Stimulated activated CD8-positive, alpha-beta memory T cell treated with anti-CD3 and anti-CD28 coated beads, Interleukin-4, amount 100 ng/mL, for 24 hours (primary cell): ENCODE measurements around the gene UGT2B15.
"Not testable (repeated sequence)": the region's sequence is repeated elsewhere in the genome, so short reads cannot be mapped to it uniquely, and the experiment has no call there.

ENCODE experiments used
- DNase-seq: peaks from one replicate; pipeline ENCODE4 v3.0.0-alpha.2; 2020; ENCODE audit warnings: low read depth

The UGT2B15 gene

GRCh38 chr4:68670479-68670939 lies at the start of gene UGT2B15:
Gene UGT2B15, minus strand, starts transcription at chr4:68670652. Its CDS starts 34 bp downstream, at chr4:68670618.
- not testable (repeated sequence) for DNase-seq

DNA sequence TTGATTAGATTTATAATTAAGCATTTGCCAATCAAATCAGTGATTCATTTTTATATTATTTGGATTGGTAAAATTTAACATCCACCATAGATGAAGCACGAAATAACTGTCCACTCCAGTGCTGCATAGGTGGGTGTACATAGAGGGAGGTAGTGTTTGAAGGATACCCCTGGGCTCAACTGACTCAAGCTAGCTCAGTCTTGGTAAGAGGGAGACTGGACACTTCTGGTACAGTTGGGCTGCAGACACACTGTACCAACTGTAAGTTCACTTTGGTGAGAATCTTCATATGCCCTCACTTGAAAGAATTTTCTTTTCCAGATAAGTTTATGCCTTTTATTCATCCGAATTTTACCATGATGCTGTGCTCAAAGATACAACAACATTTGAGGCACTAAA lies 48.6 kb upstream of the UGT2B15 start:
- no peak for DNase-seq

- DNase-seq, result no peak
Measured at GRCh38 chr4:68718447-68719074, 48.1 kb upstream of the UGT2B15 start.

GRCh38 chr4:68717999-68718398 lies 47.5 kb upstream of the UGT2B15 start:
- no peak for DNase-seq

DNA sequence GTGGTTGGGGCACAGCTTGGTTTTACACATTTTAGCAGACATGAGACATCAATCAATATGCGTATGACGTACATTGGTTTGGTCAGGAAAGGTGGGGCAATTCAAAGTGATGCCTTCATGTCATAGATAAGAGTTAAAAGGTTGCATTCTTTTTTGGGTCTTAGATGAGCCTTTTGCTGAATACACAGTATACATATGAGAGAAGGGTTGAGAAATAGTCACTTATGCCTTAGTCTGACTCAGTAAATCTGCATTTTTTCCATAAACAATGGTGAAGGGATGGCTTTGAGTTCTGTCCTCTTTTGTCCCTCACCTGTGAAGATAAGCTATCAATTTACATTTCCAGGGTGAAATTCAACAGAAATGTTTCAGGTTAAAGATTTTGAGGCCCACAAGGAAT lies 43.9 kb upstream of the UGT2B15 start:
- no peak for DNase-seq

DNA sequence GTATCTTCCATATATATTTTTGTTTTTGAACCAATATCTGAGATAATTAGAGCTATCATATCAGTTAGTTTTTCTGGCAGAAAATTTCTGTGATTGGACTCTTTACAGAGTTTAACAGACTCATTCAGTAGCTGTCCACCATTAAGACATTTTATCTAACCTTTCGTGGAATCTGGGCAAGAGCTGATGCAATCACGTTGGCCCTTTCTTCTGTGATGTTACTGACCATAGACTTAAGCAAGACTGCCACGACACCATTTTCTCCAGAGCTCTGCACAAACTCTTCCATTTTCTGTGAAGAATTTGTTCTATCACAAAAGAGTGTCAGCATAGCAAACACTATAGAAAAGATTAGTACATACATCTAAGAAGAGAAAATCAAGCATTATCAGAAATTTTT lies 41.8 kb upstream of the UGT2B15 start:
- no peak for DNase-seq

- no peak for DNase-seq
Measured at GRCh38 chr4:68708566-68708965, 38.1 kb upstream of the UGT2B15 start.

GRCh38 chr4:68703168-68703567 lies 32.7 kb upstream of the UGT2B15 start:
- not testable (repeated sequence) for DNase-seq

- no peak for DNase-seq
Measured at GRCh38 chr4:68700152-68700551, 29.7 kb upstream of the UGT2B15 start.

DNA sequence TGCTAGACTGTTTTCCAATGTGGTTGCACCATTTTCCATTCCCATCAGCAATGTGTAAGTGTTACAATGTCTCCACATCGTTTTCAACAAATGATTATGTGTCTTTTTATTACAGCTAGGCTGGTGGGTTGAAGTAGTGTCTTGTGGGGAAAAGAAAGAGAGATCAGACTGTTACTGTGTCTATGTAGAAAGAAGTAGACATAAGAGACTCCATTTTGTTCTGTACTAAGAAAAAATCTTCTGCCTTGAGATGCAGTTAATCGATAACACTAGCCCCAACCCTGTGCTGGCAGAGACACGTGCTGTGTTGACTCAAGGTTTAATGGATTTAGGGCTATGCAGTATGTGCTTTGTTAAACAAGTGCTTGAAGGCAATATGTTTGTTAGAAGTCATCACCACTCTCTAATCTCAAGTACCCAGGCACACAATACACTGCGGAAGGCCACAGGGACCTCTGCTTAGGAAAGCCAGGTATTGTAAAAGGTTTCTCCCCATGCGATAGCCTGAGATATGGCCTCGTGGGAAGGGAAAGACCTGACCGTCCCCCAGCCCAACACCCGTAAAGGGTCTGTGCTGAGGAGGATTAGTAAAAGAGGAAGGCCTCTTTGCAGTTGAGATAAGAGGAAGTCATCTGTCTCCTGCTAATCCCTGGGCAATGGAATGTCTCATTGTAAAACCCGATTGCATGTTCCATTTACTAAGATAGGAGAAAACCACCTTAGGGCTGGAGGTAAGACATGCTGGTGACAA lies 23.0 kb upstream of the UGT2B15 start:
- DNase-seq, result no peak

GRCh38 chr4:68691186-68691585 lies 20.7 kb upstream of the UGT2B15 start:
- DNase-seq, result no peak

- no peak for DNase-seq
Measured at GRCh38 chr4:68683034-68683433, 12.6 kb upstream of the UGT2B15 start.

DNA sequence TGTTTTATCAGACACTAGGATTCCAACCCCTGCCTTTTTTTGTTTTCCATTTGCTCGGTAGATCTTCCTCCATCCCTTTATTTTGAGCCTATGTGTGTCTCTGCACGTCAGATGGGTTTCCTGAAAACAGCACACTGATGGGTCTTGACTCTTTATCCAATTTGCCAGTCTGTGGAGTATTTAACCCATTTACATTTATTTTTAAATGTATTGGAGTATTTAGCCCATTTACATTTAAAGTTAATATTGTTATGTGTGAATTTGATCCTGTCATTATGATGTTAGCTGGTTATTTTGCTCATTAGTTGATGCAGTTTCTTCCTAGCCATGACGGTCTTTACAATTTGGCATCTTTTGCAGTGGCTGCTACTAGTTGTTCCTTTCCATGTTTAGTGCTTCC lies 10.8 kb upstream of the UGT2B15 start:
- DNase-seq, result not testable (repeated sequence)

- no peak for DNase-seq
Measured at GRCh38 chr4:68673143-68673542, 2.7 kb upstream of the UGT2B15 start.

- DNase-seq, result not testable (repeated sequence)
Measured at GRCh38 chr4:68671217-68671616, 765 bp upstream of the UGT2B15 start.

- not testable (repeated sequence) for DNase-seq
Measured at GRCh38 chr4:68668537-68669163, 1.8 kb downstream of the UGT2B15 start.

- not testable (repeated sequence) for DNase-seq
Measured at GRCh38 chr4:68667551-68667950, 2.9 kb downstream of the UGT2B15 start.

DNA sequence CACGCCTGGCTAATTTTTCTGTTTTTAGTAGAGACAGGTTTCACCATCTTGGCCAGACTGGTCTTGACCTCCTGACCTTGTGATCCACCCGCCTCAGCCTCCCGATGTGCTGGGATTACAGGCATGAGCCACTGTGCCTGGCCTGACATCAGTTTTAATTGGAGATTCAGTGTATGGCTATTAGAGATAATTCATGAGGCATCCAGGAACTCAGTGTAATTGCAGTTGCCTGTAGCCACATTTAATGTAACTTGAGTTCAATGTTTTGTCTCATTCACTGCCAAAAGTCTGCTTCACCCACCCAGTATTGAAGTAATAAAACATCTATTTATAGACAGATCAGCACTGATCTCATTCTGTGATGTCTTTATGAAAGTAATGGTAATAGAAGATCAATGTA lies 5.7 kb downstream of the UGT2B15 start:
- DNase-seq, result not testable (repeated sequence)

DNA sequence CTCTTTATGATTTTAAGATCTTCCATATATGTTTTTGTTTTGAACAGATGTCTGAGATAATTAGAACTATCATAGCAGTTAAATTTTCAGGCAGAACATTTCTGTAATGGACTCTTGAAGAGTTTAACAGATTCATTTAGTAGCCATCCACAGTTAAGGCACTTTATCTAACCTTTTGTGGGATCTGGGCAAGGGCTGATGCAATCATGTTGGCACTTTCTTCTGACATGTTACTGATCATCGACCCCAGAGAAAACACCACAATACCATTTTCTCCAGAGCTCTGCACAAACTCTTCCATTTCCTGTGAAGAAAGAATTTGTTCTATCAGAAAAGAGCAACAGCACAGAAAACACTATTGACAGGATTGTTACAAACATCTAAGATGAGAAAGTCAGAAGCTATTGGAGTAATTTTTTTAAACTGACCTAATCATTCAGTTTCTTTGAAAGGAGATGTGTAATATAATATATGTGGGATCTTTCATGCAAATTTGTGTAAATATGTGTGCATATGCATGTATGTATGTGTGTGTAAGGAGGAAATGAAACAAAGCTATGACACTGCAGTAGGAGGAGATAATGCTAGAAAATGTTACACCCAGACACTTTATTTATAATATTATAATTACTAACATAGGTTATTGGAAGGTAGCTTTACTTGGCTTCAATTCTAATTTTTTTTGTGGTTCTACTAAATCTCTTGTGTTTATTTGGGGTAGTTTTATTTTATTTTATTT lies 7.4 kb downstream of the UGT2B15 start:
- DNase-seq, result not testable (repeated sequence)

DNA sequence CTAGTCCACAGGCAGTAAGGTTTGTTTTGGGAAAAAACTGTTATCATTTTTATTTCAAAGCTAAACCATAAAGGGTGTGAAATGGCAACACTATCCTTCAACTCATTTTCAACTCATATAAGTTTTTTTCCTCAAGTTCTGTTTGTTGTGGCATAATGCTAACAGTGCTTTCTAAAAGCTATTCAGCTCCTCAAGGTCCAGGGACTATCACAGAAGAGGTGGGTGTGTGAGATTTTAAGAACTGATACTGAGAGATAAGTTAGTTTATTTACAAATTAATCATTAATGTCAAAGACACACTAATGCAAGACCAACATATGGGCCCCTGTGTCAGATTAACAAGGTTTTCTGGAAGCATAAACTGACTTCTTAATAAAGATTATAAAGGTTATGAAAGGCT lies 11.8 kb downstream of the UGT2B15 start:
- DNase-seq, result no peak

GRCh38 chr4:68657022-68657594 lies 13.3 kb downstream of the UGT2B15 start:
- DNase-seq, result not testable (repeated sequence)

GRCh38 chr4:68656445-68656973 lies 13.9 kb downstream of the UGT2B15 start:
- DNase-seq, result not testable (repeated sequence)
